Calu3 (cell line): ENCODE data around the gene MMP10. TPM values are rescaled to one million over a fixed set of nuclear protein-coding genes. Genes with fewer than 3 reads are reported as not detected.

Experiments
- BruUV-seq: library from RNA; stranded (reverse); fragments of 400-500 nt; replicated peaks from 2 replicates; lab custom pipeline; 2021; lab: Mats Ljungman, UMichigan
- CTCF ChIA-PET: fragments of 300-600 bp; sonication (Branson Sonifier 250); formaldehyde crosslinking; loops from one replicate; lab custom pipeline; 2022; ENCODE audit warnings: antibody characterized with exemption; lab: Charles Lee
- DNase-seq: peaks from one replicate; pipeline ENCODE4 v3.0.0; 2022
- H3K27ac Mint-ChIP-seq: one replicate; pipeline ENCODE4 v1.8.0; 2022; ENCODE audit warnings: mixed read lengths; ENCODE audit not compliant: unreplicated experiment
- H3K27me3 Mint-ChIP-seq: one replicate; pipeline ENCODE4 v1.8.0; 2022; ENCODE audit warnings: mixed read lengths; ENCODE audit not compliant: unreplicated experiment
- H3K36me3 Mint-ChIP-seq: one replicate; pipeline ENCODE4 v1.8.0; 2022; ENCODE audit warnings: mild to moderate bottlenecking, moderate library complexity, mixed read lengths; ENCODE audit not compliant: insufficient read depth, unreplicated experiment
- H3K4me1 Mint-ChIP-seq: one replicate; pipeline ENCODE4 v1.8.0; 2022; ENCODE audit warnings: mild to moderate bottlenecking, low read depth, mixed read lengths; ENCODE audit not compliant: unreplicated experiment
- H3K4me3 Mint-ChIP-seq: one replicate; pipeline ENCODE4 v1.8.0; 2022; ENCODE audit warnings: mild to moderate bottlenecking, low read depth, moderate library complexity, mixed read lengths; ENCODE audit not compliant: unreplicated experiment
- H3K9me3 Mint-ChIP-seq: one replicate; pipeline ENCODE4 v1.8.0; 2022; ENCODE audit warnings: low read depth, mixed read lengths; ENCODE audit not compliant: unreplicated experiment
- CTCF ChIP-seq: fragments of 200-600 bp; IDR thresholded peaks from one replicate; pipeline ENCODE4 v1.8.0; 2022; ENCODE audit warnings: antibody characterized with exemption; ENCODE audit not compliant: unreplicated experiment
- intact Hi-C: fragments of 100-400 bp; cut with micrococcal nuclease; formaldehyde crosslinking; loops from one replicate; pipeline ENCODE4 v1.10.0; 2022; ENCODE audit not compliant: unreplicated experiment
- total RNA-seq: library from RNA; stranded (reverse); gene quantifications from 2 replicates; pipeline ENCODE4 v1.2.3, GENCODE V29; 2022

The MMP10 gene
- total RNA-seq, 1 experiment from 2014 or later, result not detected

DNA sequence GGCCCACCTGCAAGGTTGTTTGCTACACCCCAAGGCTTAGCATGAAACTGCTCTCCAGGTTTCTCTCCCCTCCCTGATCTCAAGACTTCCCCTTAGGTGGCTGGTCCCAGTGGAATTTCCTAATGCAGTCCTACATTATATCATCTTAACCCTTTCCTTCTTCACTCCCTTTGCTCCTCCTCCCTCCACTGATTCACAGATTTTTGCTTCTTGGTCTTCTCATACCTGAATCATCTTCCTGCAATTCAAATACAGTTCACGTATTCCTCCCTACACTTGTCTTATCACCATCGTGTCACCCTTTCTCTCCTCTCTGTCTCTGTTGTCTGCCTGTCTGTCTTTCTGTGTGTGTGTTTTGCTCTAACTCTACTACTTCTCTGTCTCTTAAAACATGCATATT is 17.0 kb downstream of the MMP10 start:
- DNase-seq, result no peak
- CTCF ChIA-PET, result no interaction called here
- Mint-ChIP-seq H3K27ac (no peak overlapping the region), H3K27me3 (peaks cover 17% of the 10 kb centered on the region), H3K4me1 (peaks cover 3% of the 10 kb centered on the region), H3K36me3 (no peaks in the 10 kb centered on the region), H3K4me3 (no peak overlapping the region), H3K9me3 (no peaks in the 10 kb centered on the region)
- no TSS peak for BruUV-seq
- intact Hi-C loops, result no loop called here
- no peak for TF ChIP-seq CTCF

DNA sequence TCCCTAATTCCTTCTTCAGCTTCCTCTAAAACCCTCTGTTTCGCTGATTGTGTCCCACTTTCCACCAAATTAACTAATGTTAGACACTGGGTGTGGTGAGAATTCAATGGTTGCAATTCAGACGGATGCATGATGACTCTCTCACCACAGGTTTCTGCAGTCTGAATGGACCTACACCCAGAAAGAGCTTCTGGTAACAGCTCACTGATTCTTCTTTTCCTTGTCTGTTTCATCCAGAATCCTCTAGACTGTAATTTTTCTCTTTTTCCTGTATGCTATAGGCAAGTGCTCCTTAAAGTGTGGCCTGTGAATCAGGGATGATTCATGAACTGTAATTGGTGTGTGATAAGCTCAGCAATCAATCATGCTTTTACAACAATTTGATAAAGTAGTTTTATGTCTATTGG is 18.1 kb downstream of the MMP10 start:
- no peak overlapping the region for H3K4me3 Mint-ChIP-seq

DNA sequence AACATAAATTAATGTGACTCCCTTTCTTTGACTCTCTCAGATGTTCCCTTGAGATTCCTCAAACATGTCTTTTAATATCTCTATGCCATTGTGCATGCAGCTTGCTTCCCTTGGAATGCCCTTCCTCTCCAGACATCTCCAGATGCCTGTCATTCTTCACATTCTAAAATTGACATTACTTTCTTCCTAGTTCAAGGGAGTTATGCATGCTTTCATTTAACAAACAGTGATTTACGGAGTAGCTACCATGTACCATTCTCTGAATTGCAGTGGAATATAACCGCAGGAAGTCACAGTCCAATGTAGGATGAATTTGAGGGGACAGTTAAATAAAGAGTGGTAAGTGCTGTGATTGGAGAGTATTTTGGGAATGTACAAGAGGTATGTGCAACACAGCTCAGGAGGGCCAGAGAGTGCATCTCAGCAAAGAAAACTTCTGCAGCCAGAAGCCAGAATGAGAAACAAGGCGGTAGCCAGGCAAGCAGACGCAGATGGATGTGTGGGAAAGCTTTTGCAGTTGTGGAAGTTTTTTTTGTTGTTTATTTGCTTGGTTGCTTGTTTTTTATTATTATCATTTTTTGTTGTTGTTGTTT is 18.7 kb downstream of the MMP10 start:
- H3K36me3 Mint-ChIP-seq, result no peaks in the 10 kb centered on the region
- no peaks in the 10 kb centered on the region for H3K9me3 Mint-ChIP-seq
- no peak for DNase-seq
- BruUV-seq, result no TSS peak
- intact Hi-C loops, result no loop called here
- CTCF ChIA-PET, result interaction anchor here (0.7 kb wide), 1 partner anchor 25 kb away, joined by 3 read pairs; no protein-coding TSS in a partner anchor
- peaks cover 17% of the 10 kb centered on the region for H3K27me3 Mint-ChIP-seq
- H3K4me1 Mint-ChIP-seq, result peaks cover 9% of the 10 kb centered on the region
- TF ChIP-seq CTCF, result no peak
- H3K27ac Mint-ChIP-seq, result no peak overlapping the region
- no peak overlapping the region for H3K4me3 Mint-ChIP-seq

More for the DNA sequence above, 18.1 kb downstream of the MMP10 start:
- H3K36me3 Mint-ChIP-seq, result no peaks in the 10 kb centered on the region
- CTCF ChIA-PET, result no interaction called here
- intact Hi-C loops, result no loop called here
- peaks cover 17% of the 10 kb centered on the region for H3K27me3 Mint-ChIP-seq
- no peak overlapping the region for H3K27ac Mint-ChIP-seq
- H3K9me3 Mint-ChIP-seq, result no peaks in the 10 kb centered on the region
- no peak for TF ChIP-seq CTCF
- DNase-seq, result no peak
- BruUV-seq, result no TSS peak
- H3K4me1 Mint-ChIP-seq, result peaks cover 9% of the 10 kb centered on the region

DNA sequence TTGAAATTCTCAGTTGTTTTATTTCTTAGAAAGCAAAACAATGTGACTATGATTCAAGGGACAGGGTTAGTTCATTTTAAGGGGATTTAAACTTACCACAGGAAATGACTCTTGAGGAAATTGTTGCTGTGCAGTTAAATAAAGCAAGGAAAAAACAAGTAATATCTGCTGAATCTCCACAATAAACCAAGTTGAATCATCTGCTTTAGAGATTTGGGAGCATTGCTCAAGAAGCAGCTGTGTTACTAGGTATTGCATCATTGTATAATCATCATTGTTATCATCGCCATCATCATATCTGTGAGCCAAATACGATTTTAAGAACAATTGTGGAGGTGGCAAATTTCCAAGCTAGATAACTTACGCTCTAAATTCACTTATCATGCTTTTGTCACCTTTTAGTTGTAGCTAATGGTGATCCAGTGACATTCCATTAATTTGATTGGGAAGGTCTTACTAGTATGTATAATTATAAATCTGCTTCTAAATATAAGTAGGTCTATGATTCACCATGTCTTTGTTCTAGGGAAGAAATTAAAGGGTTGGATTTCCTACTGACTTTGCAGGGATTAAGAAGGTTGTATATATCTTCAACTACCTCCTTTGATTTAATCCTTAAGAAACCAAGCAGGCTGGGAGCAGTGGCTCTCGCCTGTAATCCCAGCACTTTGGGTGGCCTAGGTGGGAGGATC is 19.9 kb downstream of the MMP10 start:
- no peaks in the 10 kb centered on the region for H3K36me3 Mint-ChIP-seq
- intact Hi-C loops, result no loop called here
- no peak for TF ChIP-seq CTCF
- no peak for DNase-seq
- no TSS peak for BruUV-seq
- CTCF ChIA-PET, result no interaction called here
- peaks cover 17% of the 10 kb centered on the region for H3K27me3 Mint-ChIP-seq
- peaks cover 9% of the 10 kb centered on the region for H3K4me1 Mint-ChIP-seq
- no peak overlapping the region for H3K27ac Mint-ChIP-seq
- no peaks in the 10 kb centered on the region for H3K9me3 Mint-ChIP-seq
- no peak overlapping the region for H3K4me3 Mint-ChIP-seq
